Measurements from ENCODE around the gene RLN3.

DNA sequence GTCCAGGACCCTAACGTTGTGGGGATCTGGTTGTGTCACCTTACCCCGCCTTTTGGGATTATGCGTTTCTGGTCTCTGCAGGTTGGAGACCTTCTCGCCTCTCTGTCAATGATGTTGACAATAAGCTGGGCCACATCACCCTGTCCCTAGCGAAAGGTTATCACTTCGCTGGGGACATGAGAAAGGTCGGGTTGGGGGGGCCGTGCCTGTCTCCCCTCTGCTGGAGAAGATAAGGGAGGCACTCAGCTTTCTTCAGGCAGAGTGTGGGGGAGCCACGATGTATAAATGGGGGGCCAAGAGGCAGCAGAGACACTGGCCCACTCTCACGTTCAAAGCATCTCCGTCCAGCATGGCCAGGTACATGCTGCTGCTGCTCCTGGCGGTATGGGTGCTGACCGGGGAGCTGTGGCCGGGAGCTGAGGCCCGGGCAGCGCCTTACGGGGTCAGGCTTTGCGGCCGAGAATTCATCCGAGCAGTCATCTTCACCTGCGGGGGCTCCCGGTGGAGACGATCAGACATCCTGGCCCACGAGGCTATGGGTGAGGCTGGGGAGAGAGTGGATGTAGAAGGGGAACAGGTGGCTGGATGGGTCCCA, at the start of gene RLN3:
- TF ChIP-seq POLR2AphosphoS5 (IDR thresholded peaks at IDR 0.05; ENCODE audit: borderline replicate concordance, low read depth, low read length), result no peak
- TF ChIP-seq EZH2 (IDR thresholded peaks at IDR 0.05), result no peak
